NCI-H2196 (cell line): ENCODE measurements around the gene HPS4.
"Not testable (repeated sequence)": the region's sequence is repeated elsewhere in the genome, so short reads cannot be mapped to it uniquely, and the experiment has no call there.

Experiments
- DNase-seq: peaks from one replicate; lab custom pipeline; 2025; ENCODE audit not compliant: unreplicated experiment; lab: John Stamatoyannopoulos, UW

HPS4 gene

GRCh38 chr22:26444777-26445176 is 38.8 kb downstream of the HPS4 start:
- DNase-seq: no peak

- no peak for DNase-seq
These were observed 39.5 kb downstream of the HPS4 start for GRCh38 chr22:26443901-26444690.

GRCh38 chr22:26442086-26442756 is 41.4 kb downstream of the HPS4 start:
- no peak for DNase-seq

- no peak for DNase-seq
These were observed 44.0 kb downstream of the HPS4 start for GRCh38 chr22:26439559-26439958.

GRCh38 chr22:26438776-26439175 is 44.8 kb downstream of the HPS4 start:
- DNase-seq: not testable (repeated sequence)

- DNase-seq: no peak
These were observed 45.7 kb downstream of the HPS4 start for GRCh38 chr22:26437694-26438392.

- no peak for DNase-seq
These were observed 46.6 kb downstream of the HPS4 start for GRCh38 chr22:26436903-26437515.

- DNase-seq: no peak
These were observed 48.1 kb downstream of the HPS4 start for GRCh38 chr22:26435327-26436093.

GRCh38 chr22:26433805-26434204 is 49.8 kb downstream of the HPS4 start:
- DNase-seq: no peak

- DNase-seq: no peak
These were observed 50.8 kb downstream of the HPS4 start for GRCh38 chr22:26432619-26433311.

GRCh38 chr22:26431261-26431995 is 52.2 kb downstream of the HPS4 start:
- DNase-seq: no peak

- no peak for DNase-seq
These were observed 53.0 kb downstream of the HPS4 start for GRCh38 chr22:26430600-26430999.

GRCh38 chr22:26429458-26430286 is 53.9 kb downstream of the HPS4 start:
- DNase-seq: no peak

- DNase-seq: peak; percentile 54
These were observed 54.8 kb downstream of the HPS4 start, which contains the start of gene ASPHD2 for GRCh38 chr22:26428515-26429457. ASPHD2 (plus strand) TSS chr22:26429260; CDS start chr22:26433616, 4,356 bp downstream.

GRCh38 chr22:26426924-26427323 is 56.7 kb downstream of the HPS4 start:
- DNase-seq: no peak

- no peak for DNase-seq
These were observed 65.0 kb downstream of the HPS4 start for GRCh38 chr22:26418620-26419019.

GRCh38 chr22:26417406-26417805 is 66.2 kb downstream of the HPS4 start:
- DNase-seq: no peak
